HG02973 (cell line): ENCODE results near the gene ACADM.
"Not testable (repeated sequence)": the region's sequence is repeated elsewhere in the genome, so short reads cannot be mapped to it uniquely, and the experiment has no call there.

Experiments
- ATAC-seq: cut with Tn5 transposase; IDR thresholded peaks from one replicate; pipeline ENCODE4 v1.9.1; 2021; ENCODE audit warnings: moderate library complexity; ENCODE audit not compliant: unreplicated experiment

ACADM gene

DNA sequence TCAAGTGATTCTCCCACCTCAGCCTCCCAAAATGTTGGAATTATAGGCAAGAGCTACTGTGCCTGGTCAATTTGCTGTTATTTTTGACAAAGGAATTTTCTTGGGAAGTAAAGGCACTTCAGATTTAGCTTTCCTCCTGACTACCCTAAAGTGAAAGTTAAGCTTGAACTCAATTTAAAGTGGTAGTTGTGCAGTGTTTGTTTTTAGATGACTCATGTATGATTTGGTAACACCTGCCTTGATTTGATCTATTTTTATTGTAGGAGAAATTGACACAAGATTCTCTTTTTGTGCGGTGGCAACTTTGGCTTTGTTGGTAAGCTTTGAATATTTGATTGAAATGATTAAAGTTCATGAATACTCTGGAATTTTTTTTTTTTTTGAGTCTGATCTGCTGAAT lies 66.5 kb downstream of the ACADM start:
- ATAC-seq: no peak

DNA sequence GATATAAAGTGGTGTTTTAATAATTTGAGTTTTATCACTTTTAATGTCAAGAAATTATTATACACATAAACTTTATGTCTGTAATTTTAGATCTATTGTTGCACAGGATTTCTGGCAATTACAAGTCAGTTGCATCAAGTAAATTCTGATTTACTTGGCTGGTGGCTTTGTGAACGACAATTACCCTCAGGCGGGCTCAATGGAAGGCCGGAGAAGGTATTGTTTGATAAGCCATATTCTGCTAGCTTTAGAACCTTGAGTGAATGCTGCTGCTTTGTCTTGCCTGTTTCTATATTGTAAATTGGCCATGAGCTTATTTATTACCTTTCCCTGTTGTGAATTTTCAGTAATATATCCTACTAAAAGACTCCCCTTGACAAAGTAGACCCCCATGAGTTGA lies 67.6 kb downstream of the ACADM start:
- no peak for ATAC-seq

DNA sequence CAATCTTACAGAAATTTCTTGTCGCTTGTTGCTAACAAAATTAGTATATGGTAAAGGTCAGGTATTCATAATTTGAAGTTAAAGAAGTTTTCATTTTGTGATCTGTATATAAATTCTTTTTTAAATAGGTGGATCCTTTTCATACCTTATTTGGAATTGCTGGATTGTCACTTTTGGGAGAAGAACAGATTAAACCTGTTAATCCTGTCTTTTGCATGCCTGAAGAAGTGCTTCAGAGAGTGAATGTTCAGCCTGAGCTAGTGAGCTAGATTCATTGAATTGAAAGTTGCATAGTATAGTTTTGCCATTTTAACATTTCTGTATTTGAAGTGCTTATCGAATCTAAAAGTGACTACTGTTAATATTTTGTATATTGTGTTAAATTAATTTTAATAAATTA lies 69.9 kb downstream of the ACADM start:
- no peak for ATAC-seq

DNA sequence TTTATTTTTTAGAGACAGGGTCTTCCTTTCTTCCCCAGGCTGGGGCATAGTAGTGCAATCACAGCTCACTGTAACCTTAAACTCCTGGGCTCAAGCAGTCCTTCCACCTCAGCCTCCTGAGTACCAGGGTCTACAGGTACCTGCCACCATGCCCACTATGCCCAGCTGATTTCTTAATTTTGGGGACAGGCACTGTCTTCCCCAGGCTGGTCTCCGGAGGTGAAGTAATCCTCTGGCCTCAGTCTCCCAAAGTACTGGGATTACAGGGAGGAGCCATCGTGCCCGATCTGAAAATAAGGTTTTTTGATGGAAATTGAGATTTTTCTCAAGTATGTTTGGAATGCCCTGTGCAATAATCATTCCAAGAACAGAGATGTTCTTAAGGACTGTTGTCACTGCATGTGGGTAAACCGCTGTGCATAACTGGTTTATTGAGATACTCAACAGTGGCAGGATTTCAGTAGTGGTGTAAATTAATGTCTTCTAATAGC lies 71.2 kb downstream of the ACADM start:
- ATAC-seq: no peak

DNA sequence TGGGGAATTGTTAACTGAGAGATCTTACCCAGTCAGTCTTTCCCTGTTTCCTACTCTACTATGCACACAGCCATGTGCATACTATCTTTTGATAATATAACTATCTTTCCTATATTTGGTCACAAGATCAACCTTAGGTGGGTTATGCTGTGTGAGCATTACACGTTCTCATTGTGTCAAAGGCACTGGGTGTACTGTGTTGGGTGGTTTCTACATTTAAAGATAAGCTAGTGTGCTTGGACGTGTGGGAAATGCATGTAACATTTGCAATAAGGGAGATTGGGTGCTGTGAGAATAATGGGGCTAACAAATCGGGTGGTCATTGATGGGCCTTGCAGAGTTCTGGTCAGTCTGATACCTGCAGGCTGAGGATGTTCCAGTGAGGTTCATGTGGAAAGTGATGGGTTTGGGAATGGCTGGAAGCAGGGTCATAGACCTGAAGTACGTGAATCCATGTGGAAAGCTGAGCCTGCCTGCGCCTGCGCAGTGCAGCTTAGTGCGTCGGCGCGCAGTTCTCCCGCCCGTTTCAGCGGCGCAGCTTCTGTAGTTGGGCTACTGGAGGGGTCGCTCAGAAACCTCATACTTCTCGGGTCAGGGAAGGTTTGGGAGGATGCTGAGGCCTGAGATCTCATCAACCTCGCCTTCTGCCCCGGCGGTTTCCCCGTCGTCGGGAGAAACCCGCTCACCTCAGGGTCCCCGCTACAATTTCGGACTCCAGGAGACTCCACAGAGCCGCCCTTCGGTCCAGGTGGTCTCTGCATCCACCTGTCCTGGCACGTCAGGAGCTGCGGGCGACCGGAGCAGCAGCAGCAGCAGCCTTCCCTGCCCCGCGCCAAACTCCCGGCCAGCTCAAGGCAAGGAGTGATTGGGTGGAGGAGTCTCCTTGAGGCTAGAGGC lies 72.1 kb downstream of the ACADM start, which contains the start of gene MSH4:
TSS of gene MSH4 (plus strand) at position 507 of the 897 bp plus-strand sequence. CDS start at position 611, 104 bp downstream.
- no peak for ATAC-seq

DNA sequence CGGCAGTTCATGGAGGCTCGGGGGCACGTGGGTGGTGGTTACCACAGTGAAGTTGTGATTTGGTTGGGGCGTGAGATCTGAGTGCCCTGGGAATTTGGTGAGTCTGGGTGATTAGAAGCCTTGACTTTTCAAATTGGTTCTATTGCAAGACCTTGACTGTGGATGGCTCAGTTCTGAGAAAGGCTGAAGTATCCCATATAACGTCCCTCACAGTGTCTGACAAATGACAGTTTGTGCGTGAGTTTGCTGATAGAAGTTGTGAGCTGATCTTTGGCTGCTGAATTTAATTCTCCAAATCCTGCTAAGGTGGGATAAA lies 72.7 kb downstream of the ACADM start:
- no peak for ATAC-seq

DNA sequence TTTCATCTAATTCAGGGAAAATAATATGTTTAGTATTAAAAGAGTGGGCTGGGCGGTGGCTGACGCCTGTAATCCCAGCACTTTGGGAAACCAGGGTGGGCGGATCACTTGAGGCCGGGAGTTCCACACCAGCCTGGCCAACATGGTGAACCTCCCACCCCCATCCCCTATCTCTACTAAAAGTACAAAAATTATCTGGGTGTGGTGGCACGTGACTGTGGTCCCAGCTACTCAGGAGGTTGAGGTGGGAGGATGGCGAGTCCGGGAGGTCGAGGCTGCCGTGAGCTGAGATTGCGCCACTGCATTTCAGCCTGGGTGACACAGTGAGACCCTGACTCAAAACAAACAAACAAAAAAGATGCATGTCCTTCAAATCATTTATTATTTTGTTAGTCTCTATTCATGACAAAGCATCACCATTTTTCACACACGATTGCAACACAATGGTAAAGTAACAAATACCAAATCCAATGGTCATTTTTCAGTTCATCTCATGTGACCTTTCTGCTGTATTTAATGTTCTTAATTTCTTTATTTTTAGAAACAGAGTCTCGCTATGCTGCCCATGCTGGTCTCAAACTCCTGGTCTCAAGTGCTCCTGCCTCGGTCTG lies 73.2 kb downstream of the ACADM start:
- no peak for ATAC-seq

DNA sequence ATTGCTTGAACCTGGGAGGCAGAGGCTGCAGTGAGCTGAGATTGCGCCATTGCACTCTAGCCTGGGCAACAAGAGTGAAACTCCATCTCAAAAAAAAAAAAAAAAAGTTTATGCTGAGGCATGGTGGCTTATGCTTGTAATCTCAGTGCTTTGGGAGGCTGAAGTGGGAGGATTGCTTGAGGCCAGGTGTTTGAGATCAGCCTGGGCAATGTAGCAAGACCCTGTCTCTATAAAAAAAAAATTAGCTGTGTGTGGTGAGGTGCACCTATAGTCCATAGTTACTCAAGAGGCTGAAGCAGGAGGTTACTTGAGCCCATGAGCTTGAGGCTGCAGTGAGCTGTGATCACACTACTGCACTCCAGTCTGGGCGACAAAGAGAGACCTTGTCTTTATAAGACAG lies 77.0 kb downstream of the ACADM start:
- ATAC-seq: not testable (repeated sequence)

DNA sequence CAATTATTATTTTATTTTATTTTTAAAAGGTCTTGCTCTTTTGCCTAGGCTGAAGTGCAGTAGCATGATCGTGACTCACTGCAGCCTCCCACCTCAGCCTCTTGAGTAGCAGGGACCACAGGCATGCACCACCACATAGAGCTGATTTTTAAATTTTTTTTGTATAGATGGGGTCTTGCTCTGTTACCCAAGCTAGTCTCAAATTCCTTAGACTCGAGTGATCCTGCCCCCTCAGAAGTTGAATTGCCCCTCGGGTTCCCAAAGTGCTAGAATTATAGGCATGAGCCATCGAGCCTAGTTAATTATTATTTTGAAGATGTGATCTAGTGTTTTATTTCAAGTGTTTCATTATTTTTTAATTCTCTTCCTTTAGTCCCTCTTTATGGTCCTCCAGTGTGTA lies 84.4 kb downstream of the ACADM start:
- ATAC-seq: no peak

DNA sequence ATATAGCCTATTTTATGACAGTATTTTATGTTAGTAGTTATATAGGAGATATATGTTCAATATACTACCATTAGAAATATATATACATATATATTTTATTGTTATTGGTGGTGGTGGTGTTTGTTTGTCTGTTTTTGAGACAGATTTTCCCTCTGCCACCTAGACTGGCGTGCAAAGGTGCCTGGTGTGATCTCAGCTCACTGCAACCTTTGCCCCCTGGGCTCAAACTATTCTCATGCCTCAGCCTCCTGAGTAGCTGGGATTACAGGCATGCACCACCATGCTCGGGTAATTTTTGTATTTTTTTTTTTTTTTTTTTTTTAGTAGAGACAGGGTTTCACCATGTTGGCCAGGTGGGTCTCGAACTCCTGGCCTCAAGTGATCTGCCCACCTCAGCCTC lies 85.6 kb downstream of the ACADM start:
- ATAC-seq: not testable (repeated sequence)

DNA sequence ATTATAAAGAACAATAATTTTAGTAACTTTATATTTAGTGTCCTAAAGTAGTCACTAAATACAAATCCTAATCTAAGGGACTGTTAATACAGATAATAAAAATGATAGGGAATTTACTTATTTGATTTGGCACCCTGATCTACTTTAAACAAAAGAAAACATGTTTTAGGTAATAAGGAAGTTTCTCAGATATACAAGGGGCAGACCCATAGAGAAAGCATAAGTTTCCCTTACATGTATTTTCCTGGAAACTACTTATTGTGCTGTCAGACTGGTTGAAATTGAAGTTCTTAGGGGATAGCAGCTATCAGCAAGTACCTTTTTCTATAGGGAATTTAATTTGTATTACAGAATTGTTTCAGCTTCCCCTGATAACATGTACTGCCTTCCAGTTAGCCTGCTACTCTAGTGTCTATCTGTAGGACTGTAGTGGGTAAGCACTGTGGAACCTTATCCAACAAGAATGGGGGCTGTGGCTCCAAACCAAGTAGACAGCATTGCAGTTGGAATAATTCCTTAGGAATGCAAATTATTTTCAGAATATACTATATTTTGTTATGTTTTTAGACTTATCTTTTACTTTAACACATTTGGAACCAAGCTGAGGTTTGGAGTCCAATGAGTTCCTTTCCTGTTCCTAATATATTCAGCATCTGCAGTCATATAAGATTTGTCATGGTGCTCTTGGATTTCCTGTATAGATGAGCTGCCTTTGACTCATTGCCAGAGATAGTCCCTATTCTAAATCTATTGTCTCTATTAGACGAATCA lies 86.9 kb downstream of the ACADM start:
- no peak for ATAC-seq

DNA sequence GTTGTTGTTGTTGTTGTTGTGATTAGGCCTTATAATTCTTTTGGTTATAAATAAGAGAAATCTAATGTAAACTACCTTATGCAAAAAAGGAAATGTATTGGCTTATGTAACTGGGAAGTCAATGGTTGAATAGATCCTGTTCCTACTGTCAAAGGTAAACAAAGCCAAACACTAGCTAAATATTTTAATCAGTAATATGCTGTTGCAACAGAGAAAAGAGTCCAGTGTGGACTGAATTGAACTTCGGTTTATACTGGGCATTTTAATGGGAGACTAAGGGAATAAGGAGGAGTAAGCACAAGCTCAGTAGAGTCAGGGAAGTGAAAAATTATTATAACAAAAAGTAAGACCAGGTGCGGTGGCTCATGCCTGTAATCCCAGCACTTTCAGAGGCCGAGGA lies 87.6 kb downstream of the ACADM start:
- ATAC-seq: no peak
